ENCODE measurements around the gene STAB1.

STAB1 gene

GRCh38 chr3:52484680-52485461 is 10.3 kb upstream of the STAB1 start:
- no peak for DNase-seq

GRCh38 chr3:52487050-52487787 is 7.9 kb upstream of the STAB1 start:
- DNase-seq, result no peak

- no peak for DNase-seq
Observed at GRCh38 chr3:52487788-52488691, 7.1 kb upstream of the STAB1 start.

GRCh38 chr3:52488746-52489145 is 6.4 kb upstream of the STAB1 start:
- DNase-seq, result no peak

GRCh38 chr3:52489453-52489852 is 5.7 kb upstream of the STAB1 start:
- DNase-seq, result no peak

- DNase-seq, result no peak
Observed at GRCh38 chr3:52490035-52490938, 4.9 kb upstream of the STAB1 start.

GRCh38 chr3:52490939-52491526 is 4.1 kb upstream of the STAB1 start:
- no peak for DNase-seq

DNA sequence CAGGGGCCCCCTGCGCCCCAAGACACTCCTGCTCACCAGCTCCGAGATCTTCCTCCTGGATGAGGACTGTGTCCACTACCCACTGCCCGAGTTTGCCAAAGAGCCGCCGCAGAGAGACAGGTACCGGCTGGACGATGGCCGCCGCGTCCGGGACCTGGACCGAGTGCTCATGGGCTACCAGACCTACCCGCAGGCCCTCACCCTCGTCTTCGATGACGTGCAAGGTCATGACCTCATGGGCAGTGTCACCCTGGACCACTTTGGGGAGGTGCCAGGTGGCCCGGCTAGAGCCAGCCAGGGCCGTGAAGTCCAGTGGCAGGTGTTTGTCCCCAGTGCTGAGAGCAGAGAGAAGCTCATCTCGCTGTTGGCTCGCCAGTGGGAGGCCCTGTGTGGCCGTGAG is 3.1 kb upstream of the STAB1 start:
- DNase-seq, result no peak

DNA sequence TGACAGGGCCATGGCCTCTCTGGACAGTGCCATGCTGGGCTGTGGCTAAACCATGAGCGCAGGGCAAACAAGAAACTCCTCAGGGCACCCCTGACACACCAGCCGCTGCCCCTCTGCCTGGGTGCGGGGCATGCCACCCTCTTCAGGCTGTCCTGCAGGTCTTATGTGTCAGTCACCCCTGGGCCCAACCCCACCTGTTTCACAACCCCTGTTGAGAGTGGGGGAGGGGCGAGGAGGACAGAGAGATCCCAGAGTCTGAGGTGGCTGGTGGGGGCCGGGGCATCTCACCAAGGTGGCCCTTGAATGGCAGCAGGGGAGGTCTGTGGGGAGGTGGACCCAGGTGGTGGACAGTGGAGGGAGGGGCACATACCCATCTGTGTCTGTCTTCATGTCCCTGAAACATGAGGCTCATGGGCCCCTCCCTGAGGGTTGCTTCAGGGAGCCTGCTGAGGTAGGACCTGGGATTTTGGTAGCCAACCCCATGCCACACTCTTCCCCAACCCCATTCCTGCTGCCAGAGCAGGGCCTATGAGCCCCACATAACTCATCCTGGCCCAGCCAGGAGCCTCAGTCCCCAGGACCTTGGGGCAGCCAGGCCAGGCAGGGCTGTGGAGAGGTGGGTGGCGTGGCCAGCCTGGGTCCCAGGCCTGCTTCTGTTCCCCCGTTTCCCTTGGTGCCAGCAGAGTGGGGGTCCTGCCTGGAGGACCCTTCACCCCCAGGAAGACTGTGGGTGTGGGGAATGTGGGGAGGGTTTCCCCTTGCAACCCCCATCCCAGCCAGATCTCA is 1.7 kb upstream of the STAB1 start:
- no peak for DNase-seq

DNA sequence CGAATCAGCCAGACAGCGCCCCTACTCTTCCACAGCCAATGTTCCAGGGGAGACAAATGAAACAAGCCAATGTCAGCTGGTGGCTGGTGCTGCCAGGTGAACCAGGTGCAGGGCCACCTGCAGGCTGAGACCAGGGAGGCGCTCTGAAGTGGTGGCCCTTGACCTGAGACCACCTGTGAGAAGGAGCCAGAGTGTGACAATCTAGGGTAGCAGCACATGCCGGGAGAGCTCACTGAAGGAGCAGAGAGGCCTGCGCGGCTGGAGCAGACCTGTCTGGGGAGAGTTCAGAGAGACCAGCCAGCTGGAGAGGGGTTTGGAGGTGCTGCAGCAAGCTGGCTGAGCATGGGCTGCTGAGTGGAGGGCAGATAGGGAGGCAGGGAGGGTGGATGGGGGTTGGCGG is 693 bp upstream of the STAB1 start:
- no peak for DNase-seq

- DNase-seq, result no peak
Observed at GRCh38 chr3:52495777-52496602, 852 bp downstream of the STAB1 start.

GRCh38 chr3:52498137-52499054 is 3.3 kb downstream of the STAB1 start:
- no peak for DNase-seq

DNA sequence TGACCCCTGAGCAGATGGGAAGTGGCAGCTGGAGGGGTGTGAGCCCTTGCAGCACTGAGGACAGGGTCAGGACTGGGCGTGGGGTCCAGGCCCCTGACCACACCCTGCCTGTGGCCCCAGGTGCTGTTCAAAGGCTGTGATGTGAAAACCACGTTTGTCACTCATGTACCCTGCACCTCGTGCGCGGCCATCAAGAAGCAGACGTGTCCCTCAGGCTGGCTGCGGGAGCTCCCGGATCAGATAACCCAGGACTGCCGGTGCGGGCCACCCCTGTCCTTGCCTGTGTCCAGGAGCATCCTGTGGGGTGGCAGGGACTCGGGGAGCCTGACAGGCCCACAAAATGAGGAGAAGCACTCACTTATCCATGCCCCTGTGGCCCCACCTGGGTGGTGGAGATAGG is 5.9 kb downstream of the STAB1 start:
- no peak for DNase-seq

DNA sequence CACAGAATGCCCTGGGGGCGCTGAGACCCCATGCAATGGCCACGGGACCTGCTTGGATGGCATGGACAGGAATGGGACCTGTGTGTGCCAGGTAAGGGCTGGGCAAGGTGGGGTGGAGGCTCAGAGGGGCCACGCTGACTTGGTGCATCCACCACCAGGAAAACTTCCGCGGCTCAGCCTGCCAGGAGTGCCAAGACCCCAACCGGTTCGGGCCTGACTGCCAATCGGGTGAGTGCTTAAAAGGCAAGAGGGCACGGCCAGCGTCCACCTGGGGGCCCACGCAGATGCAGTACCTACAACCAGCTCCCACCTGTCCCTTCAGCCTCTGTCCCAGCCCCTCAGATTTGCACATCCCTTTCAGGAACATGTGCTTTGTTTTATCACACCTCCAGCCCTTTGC is 6.9 kb downstream of the STAB1 start:
- DNase-seq, result no peak

DNA sequence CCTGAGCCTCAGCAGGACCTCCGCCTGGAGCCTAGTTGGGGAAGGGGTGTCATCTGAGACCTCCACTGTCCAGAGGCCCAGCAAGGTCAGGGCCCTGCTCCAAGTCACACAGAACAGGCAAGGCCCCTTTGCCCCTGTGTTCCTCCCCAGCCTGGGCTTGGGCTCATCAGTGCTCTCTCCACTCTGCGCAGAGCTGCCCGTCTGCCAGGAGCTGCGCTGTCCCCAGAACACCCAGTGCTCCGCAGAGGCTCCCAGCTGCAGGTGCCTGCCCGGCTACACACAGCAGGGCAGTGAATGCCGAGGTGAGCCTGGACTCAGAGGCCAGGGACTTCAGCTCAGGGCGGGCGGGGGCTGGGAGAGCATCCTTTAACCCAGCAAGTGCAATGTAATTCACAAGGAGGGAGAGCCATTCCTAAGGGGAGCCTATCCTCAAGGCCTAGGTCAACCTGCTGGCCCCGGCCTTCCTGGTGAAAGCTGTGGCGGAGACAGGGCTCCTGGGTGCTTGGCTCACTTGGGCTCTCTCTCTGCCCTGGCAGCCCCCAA is 7.7 kb downstream of the STAB1 start:
- DNase-seq, result no peak

DNA sequence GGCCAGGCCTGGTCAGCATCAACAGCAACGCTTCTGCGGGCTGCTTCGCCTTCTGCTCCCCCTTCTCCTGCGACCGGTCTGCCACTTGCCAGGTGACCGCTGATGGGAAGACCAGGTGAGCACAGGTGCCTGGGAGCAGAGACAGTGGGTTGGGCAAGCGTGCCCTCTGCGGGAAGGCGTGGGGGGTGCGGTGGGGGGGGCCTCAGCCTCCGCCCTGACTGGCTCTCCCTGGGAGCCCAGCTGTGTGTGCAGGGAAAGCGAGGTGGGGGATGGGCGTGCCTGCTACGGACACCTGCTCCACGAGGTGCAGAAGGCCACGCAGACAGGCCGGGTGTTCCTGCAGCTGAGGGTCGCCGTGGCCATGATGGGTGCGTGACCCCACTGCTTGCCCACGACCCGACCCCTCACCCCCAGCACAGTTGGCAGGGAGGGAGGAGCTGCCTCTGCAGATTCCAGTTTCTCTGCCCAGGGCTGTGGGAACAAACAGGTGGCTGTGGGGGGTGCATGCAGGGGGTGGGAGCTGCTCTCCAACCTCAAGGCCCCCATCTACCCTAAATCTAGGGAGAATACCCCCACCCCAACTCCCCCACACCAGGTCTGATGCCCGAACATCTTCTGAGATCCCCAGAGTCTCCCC is 8.8 kb downstream of the STAB1 start:
- DNase-seq, result peak; percentile 20

- DNase-seq, result no peak
Observed at GRCh38 chr3:52504977-52505376, 9.8 kb downstream of the STAB1 start.

DNA sequence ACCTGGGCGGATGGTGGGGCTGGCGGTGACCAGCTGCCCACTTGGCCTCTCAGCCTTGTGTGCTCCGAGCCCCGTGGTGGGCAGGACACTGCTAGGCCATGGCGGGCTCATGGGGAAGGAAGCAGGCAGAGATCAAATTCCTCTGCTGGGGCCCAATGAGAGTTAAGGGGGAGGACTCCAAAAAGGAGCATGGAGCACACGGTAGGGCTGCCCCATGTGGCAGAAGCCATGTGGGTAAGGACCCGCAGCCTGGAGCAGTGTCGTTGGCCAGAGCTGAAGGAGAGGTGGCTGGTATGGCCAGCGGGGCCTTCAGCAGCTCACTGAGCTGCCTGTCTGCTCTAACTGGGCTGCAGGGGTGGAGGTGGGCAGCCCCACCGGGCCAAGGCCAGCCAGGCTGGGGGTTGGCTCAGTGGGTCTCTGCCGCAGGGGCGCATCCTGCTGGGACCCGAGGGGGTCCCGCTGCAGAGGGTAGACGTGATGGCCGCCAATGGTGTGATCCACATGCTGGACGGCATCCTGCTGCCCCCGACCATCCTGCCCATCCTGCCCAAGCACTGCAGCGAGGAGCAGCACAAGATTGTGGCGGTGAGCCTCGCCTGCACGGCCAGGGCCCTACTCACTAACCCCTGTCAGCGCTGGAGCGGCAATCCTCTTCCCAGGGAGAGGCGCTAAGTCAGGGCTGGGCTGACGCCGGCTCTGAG is 11.3 kb downstream of the STAB1 start:
- no peak for DNase-seq

Measured in NCI-H1417 treated with DMSO at 0.1 percent for 48 hours (cell line).